GM19099 (cell line): ENCODE measurements around the gene ICAM1.

Experiments
- POLR2A ChIP-seq: IDR thresholded peaks from 3 replicates; pipeline ENCODE4 v1.6.1; 2011; ENCODE audit warnings: low read depth; ENCODE audit not compliant: insufficient read length; ENCODE audit errors: extremely low read depth

The ICAM1 gene

GRCh38 chr19:10293637-10294367 lies 22.9 kb downstream of the ICAM1 start:
- TF ChIP-seq POLR2A = no peak

GRCh38 chr19:10294368-10294697 lies 23.4 kb downstream of the ICAM1 start:
- no peak for TF ChIP-seq POLR2A

- TF ChIP-seq POLR2A = peak; percentile 54
Observed at GRCh38 chr19:10295305-10295846, 24.5 kb downstream of the ICAM1 start.

GRCh38 chr19:10295847-10296591 lies 25.1 kb downstream of the ICAM1 start:
- TF ChIP-seq POLR2A = no peak

GRCh38 chr19:10299545-10300458 lies 28.9 kb downstream of the ICAM1 start:
- no peak for TF ChIP-seq POLR2A

- TF ChIP-seq POLR2A = no peak
Observed at GRCh38 chr19:10305139-10305806, 34.4 kb downstream of the ICAM1 start.

GRCh38 chr19:10306327-10306726 lies 35.4 kb downstream of the ICAM1 start:
- TF ChIP-seq POLR2A = no peak

GRCh38 chr19:10309423-10309822 lies 38.5 kb downstream of the ICAM1 start, which contains the start of gene ZGLP1:
Gene ZGLP1, minus strand, starts transcription at chr19:10309815.
- TF ChIP-seq POLR2A = no peak

- peak; percentile 78 for TF ChIP-seq POLR2A
Observed at GRCh38 chr19:10315335-10316214, 44.7 kb downstream of the ICAM1 start, which contains the start of gene FDX2. Gene FDX2, minus strand, starts transcription at chr19:10316015. Its CDS starts 19 bp downstream, at chr19:10315996.

GRCh38 chr19:10316229-10317044 lies 45.5 kb downstream of the ICAM1 start:
- TF ChIP-seq POLR2A = no peak

- no peak for TF ChIP-seq POLR2A
Observed at GRCh38 chr19:10317045-10317856, 46.3 kb downstream of the ICAM1 start.
